CD4-positive, alpha-beta memory T cell (primary cell): Measurements from ENCODE around the gene NFKB1. TPM values are rescaled to one million over a fixed set of nuclear protein-coding genes. Genes with fewer than 3 reads are reported as not detected.

ENCODE experiments used
- CTCF ChIA-PET: fragments of 350-600 bp; sonication (Branson Sonifier 250); formaldehyde crosslinking; loops from one replicate; lab custom pipeline; 2021; ENCODE audit warnings: inconsistent platforms; ENCODE audit not compliant: partially characterized antibody; lab: Charles Lee
- POLR2A ChIA-PET: fragments of 350-600 bp; sonication (Branson Sonifier 250); formaldehyde crosslinking; loops from one replicate; lab custom pipeline; 2021; ENCODE audit not compliant: partially characterized antibody; lab: Charles Lee
- DNase-seq, 5 donors: peaks; one replicate each; pipeline versions ENCODE4 v3.0.0 to v3.0.0-alpha.2; 2020 to 2022; ENCODE audit warnings: mixed read lengths in 1 of 5
- H3K27ac ChIP-seq: one replicate; pipeline ENCODE4 v1.7.0; 2013; ENCODE audit warnings: low read depth, low read length
- H3K27me3 ChIP-seq: 2 replicates; pipeline ENCODE4 v1.7.0; 2013; ENCODE audit warnings: mild to moderate bottlenecking, low read length, moderate library complexity; ENCODE audit not compliant: insufficient read depth
- H3K36me3 ChIP-seq: 2 replicates; pipeline ENCODE4 v1.7.0; 2013; ENCODE audit warnings: mild to moderate bottlenecking, low read length, moderate library complexity; ENCODE audit not compliant: insufficient read depth
- H3K4me1 ChIP-seq: 2 replicates; pipeline ENCODE4 v1.7.0; 2013; ENCODE audit warnings: mild to moderate bottlenecking, low read length, moderate library complexity; ENCODE audit not compliant: insufficient read depth
- H3K4me3 ChIP-seq, 2 donors: one replicate each; pipeline ENCODE4 v1.7.0; 2013; ENCODE audit warnings: low read length in 2 of 2, mild to moderate bottlenecking in 1 of 2
- H3K9me3 ChIP-seq, 2 donors: one replicate each; pipeline ENCODE4 v1.7.0; 2013; ENCODE audit warnings: low read length in 2 of 2, control low read depth in 1 of 2; ENCODE audit not compliant: control insufficient read depth in 1 of 2
- H3K27ac Mint-ChIP-seq, 7 donors: one replicate each; pipeline ENCODE4 v1.8.0; 2020 to 2021; ENCODE audit warnings: mixed read lengths in 7 of 7, mild to moderate bottlenecking in 6 of 7, inconsistent platforms in 3 of 7, moderate library complexity in 3 of 7
- H3K27me3 Mint-ChIP-seq, 2 donors: one replicate each; pipeline ENCODE4 v1.8.0; 2020 to 2021; ENCODE audit warnings: mixed read lengths in 2 of 2
- H3K36me3 Mint-ChIP-seq, 2 donors: one replicate each; pipeline ENCODE4 v1.8.0; 2020 to 2021; ENCODE audit warnings: mixed read lengths in 2 of 2, inconsistent platforms in 1 of 2, mild to moderate bottlenecking in 1 of 2
- H3K4me1 Mint-ChIP-seq, 4 donors: one replicate each; pipeline ENCODE4 v1.8.0; 2020 to 2021; ENCODE audit warnings: mixed read lengths in 4 of 4, mild to moderate bottlenecking in 1 of 4
- H3K4me3 Mint-ChIP-seq, 8 donors: one replicate each; pipeline ENCODE4 v1.8.0; 2020 to 2021; ENCODE audit warnings: mixed read lengths in 8 of 8, mild to moderate bottlenecking in 7 of 8, moderate library complexity in 6 of 8, inconsistent platforms in 3 of 8
- H3K9me3 Mint-ChIP-seq, 8 donors: one replicate each; pipeline ENCODE4 v1.8.0; 2020 to 2021; ENCODE audit warnings: mixed read lengths in 8 of 8, mild to moderate bottlenecking in 5 of 8, inconsistent platforms in 3 of 8, moderate library complexity in 1 of 8
- intact Hi-C: fragments of 100-400 bp; cut with micrococcal nuclease; formaldehyde crosslinking; loops from one replicate; pipeline ENCODE4 v1.15.1; 2023
- polyA plus RNA-seq, 2 donors: library from polyadenylated mRNA; unstranded; fragments of 300-500 nt; fragmentation: Illumina TruSeq; gene quantifications; one replicate each; pipeline ENCODE4 v1.2.3, GENCODE V29; 2021
- total RNA-seq, 2 experiments: library from RNA; stranded (reverse); gene quantifications; one replicate each; pipeline ENCODE4 v1.2.3, GENCODE V29; 2021

NFKB1 gene
- total and polyA plus RNA-seq, 4 experiments from 2014 or later = 16.6 to 84.9 (median 70.9) TPM

DNA sequence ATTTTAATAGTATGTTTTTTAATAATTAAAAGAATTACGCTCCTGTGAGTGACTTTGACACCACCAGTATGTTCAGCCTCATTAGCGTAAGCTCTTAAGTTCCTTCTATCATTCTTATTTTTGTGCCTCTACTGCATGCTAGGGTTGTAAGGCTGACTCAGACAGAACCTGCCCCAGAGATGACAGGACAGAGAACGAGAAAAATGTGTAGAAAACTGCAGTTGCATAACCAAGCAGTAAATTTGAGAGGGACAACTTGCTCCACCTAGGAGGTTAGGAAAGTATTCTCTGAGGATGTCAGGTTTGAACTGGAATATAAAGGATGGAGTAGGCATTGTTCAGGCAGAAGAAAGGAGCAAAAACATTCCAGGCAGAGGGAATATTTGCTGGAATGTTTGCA is 98.7 kb downstream of the NFKB1 start:
- intact Hi-C loops = no loop called here
- Histone ChIP-seq H3K4me1 (peaks cover 66% of the 10 kb centered on the region), H3K27ac (peak overlapping the region; percentile 10), H3K27me3 (no peaks in the 10 kb centered on the region), H3K4me3 (no peak overlapping the region), H3K36me3 (peaks cover 40% of the 10 kb centered on the region), H3K9me3 (no peaks in the 10 kb centered on the region)
- ChIA-PET CTCF (interaction anchor here (0.8 to 2.9 kb wide), 4 partner anchors 13 to 409 kb away, joined by 3 to 22 read pairs (median 3); no protein-coding TSS in a partner anchor), POLR2A (interaction anchor here (1.3 to 5.9 kb wide), 4 partner anchors 13 to 229 kb away, joined by 3 to 35 read pairs (median 4); partner anchors contain the start of gene UBE2D3)
- Mint-ChIP-seq H3K36me3 (peaks cover 77 to 81% of the 10 kb centered on the region in 2 donors), H3K4me3 (no peak overlapping the region), H3K9me3 (no peaks in the 10 kb centered on the region), H3K27me3 (no peaks in the 10 kb centered on the region), H3K4me1 (peaks cover 52 to 87% (median 68%) of the 10 kb centered on the region in 4 donors), H3K27ac (peak overlapping the region in 5 of 7 donors; percentile 31 to 91 (median 84))
- DNase-seq = no peak

DNA sequence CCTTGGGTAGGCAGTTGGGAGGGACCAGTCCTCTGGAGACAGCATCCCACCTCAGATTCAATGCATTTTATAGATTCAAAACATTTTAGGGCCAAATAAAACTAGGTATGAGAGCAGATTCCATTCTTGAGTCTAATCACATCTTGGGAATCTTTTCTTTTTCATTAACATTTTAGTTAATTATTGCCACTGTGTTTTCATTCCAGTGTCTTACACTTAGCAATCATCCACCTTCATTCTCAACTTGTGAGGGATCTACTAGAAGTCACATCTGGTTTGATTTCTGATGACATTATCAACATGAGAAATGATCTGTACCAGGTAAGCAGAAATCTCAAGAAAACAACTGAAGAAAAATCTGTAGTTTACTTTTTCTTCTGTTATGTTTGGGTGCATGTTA is 99.5 kb downstream of the NFKB1 start:
- H3K4me3 Mint-ChIP-seq = no peak overlapping the region
- intact Hi-C loops = no loop called here
- no peaks in the 10 kb centered on the region for H3K9me3 Mint-ChIP-seq
- Histone ChIP-seq H3K4me1 (peaks cover 69% of the 10 kb centered on the region), H3K27ac (no peak overlapping the region), H3K9me3 (no peaks in the 10 kb centered on the region), H3K27me3 (no peaks in the 10 kb centered on the region), H3K4me3 (no peak overlapping the region), H3K36me3 (peaks cover 35% of the 10 kb centered on the region)
- no peak for DNase-seq
- ChIA-PET CTCF (interaction anchor here (2.9 kb wide), 1 partner anchor 12 kb away, joined by 22 read pairs; no protein-coding TSS in a partner anchor), POLR2A (interaction anchor here (5.9 kb wide), 1 partner anchor 12 kb away, joined by 35 read pairs; no protein-coding TSS in a partner anchor)
- H3K36me3 Mint-ChIP-seq = peaks cover 75 to 82% of the 10 kb centered on the region in 2 donors
- H3K27me3 Mint-ChIP-seq = no peaks in the 10 kb centered on the region
- H3K4me1 Mint-ChIP-seq = peaks cover 52 to 88% (median 69%) of the 10 kb centered on the region in 4 donors
- H3K27ac Mint-ChIP-seq = peak overlapping the region in 5 of 7 donors; percentile 51 to 91 (median 61)

DNA sequence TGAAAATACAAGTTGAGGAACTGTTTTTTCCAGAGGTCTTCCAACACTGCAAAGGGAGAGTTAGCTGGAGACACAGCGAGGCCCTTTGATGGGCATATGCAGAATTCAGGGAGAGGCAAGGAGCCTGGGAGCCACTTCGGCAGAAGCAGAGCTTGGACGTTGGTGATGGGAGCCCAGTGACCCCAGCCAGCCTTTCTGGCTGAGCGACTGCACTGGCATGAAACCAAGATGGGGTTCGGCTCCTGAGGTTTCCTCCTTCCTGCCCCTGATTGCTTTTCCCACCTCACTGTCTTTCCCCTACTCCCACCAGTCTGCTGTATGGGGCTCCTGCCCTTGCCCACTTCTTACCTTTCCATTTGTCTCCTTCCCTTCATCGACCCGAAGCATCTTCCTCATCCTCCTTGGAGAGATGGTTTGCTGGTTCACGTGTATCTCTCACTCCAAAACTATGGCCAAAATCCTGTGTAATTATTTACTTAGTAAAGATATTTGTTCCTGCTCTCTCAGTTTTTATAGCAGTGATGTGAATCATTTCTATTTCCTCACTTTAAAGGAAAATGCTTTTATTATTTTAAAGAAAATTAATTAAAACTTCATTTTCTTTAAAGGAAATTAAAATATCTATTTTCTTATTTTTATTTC is 100.5 kb downstream of the NFKB1 start:
- Mint-ChIP-seq H3K27ac (peak overlapping the region in 3 of 7 donors; percentile 47 to 85 (median 68)), H3K9me3 (no peaks in the 10 kb centered on the region), H3K36me3 (peaks cover 72 to 79% of the 10 kb centered on the region in 2 donors), H3K4me3 (no peak overlapping the region), H3K27me3 (no peaks in the 10 kb centered on the region), H3K4me1 (peaks cover 44 to 84% (median 65%) of the 10 kb centered on the region in 4 donors)
- Histone ChIP-seq H3K4me3 (no peak overlapping the region), H3K4me1 (peaks cover 59% of the 10 kb centered on the region), H3K36me3 (peaks cover 32% of the 10 kb centered on the region), H3K27ac (no peak overlapping the region), H3K27me3 (no peaks in the 10 kb centered on the region), H3K9me3 (no peaks in the 10 kb centered on the region)
- CTCF ChIA-PET = interaction anchor here (1.2 kb wide), 1 partner anchor 11 kb away, joined by 3 read pairs; no protein-coding TSS in a partner anchor
- no peak for DNase-seq
- POLR2A ChIA-PET = interaction anchor here (0.6 to 0.7 kb wide), 2 partner anchors 120 to 266 kb away, joined by 3 read pairs; no protein-coding TSS in a partner anchor
- intact Hi-C loops = no loop called here

DNA sequence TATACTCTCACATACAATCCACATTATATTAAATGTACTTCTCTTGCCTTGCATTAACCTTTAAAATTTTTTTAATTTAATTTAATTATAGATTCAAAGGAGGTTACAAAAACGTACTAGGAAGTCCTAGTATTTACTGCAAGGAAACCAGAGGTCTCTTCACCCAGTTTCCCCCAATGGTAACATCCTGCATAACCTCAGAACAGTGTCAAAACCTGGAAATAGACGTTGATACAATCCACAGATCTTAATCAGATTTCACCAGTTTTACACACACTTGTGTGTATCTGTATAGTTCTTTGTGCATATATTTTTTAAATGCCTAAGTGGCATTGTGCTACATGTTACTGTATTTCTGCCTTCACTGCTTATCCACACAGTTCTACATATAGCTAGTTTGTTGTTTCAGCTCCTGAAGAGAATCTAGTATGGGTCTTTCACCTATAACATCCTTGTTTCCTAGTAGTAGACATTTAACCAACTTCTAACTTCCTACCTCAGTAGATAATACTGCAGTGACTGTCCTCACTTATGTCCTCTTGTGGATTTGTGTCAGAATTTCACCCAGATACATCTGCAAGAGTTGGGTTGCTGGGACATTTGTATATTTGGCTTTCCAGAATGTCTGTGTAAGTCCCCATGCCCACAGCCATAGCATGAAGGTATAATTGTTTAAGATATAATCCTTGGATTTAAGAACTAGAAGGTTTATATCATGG is 103.2 kb downstream of the NFKB1 start:
- ChIA-PET POLR2A (interaction anchor here (1.0 to 1.1 kb wide), 2 partner anchors 13 to 101 kb away, joined by 3 read pairs; no protein-coding TSS in a partner anchor), CTCF (interaction anchor here (1.3 to 1.7 kb wide), 2 partner anchors 28 to 104 kb away, joined by 3 to 6 read pairs; no protein-coding TSS in a partner anchor)
- Mint-ChIP-seq H3K9me3 (no peaks in the 10 kb centered on the region), H3K27me3 (no peaks in the 10 kb centered on the region), H3K4me3 (peak overlapping the region in 2 of 8 donors; percentile 3 to 38), H3K4me1 (peaks cover 30 to 84% (median 59%) of the 10 kb centered on the region in 4 donors), H3K36me3 (peaks cover 78 to 81% of the 10 kb centered on the region in 2 donors), H3K27ac (peak overlapping the region in 3 of 7 donors; percentile 10 to 64 (median 33))
- no peak for DNase-seq
- no peak overlapping the region for H3K27ac ChIP-seq
- H3K4me1 ChIP-seq = peaks cover 56% of the 10 kb centered on the region
- peaks cover 48% of the 10 kb centered on the region for H3K36me3 ChIP-seq
- intact Hi-C loops = no loop called here
- no peak overlapping the region for H3K4me3 ChIP-seq
- no peaks in the 10 kb centered on the region for H3K9me3 ChIP-seq
- no peaks in the 10 kb centered on the region for H3K27me3 ChIP-seq

DNA sequence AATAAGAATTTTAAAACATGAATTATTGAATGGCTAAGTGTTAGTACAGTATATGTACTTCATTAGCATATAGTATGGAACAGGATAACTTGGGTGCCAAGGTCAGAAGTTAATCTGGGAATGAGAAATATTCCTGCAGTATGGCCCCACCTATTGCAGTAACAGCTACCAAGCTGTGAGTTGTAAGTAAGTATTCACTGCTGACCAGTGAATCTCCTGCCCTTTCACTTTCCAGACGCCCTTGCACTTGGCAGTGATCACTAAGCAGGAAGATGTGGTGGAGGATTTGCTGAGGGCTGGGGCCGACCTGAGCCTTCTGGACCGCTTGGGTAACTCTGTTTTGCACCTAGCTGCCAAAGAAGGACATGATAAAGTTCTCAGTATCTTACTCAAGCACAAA is 105.1 kb downstream of the NFKB1 start:
- Histone ChIP-seq H3K9me3 (no peaks in the 10 kb centered on the region), H3K27me3 (no peaks in the 10 kb centered on the region), H3K4me3 (no peak overlapping the region), H3K36me3 (peaks cover 40% of the 10 kb centered on the region), H3K27ac (no peak overlapping the region), H3K4me1 (peaks cover 57% of the 10 kb centered on the region)
- Mint-ChIP-seq H3K4me1 (peaks cover 30 to 84% (median 58%) of the 10 kb centered on the region in 4 donors), H3K4me3 (no peak overlapping the region), H3K27me3 (no peaks in the 10 kb centered on the region), H3K36me3 (peaks cover 78 to 82% of the 10 kb centered on the region in 2 donors), H3K9me3 (peaks cover 0 to 2% (median 0%) of the 10 kb centered on the region in 8 donors), H3K27ac (peak overlapping the region in 5 of 7 donors; percentile 7 to 94 (median 36))
- CTCF ChIA-PET = interaction anchor here (1.2 to 1.7 kb wide), 2 partner anchors 9 to 106 kb away, joined by 3 to 6 read pairs; no protein-coding TSS in a partner anchor
- no peak for DNase-seq
- intact Hi-C loops = no loop called here
- POLR2A ChIA-PET = interaction anchor here (1.2 kb wide), 1 partner anchor 21 kb away, joined by 3 read pairs; no protein-coding TSS in a partner anchor

DNA sequence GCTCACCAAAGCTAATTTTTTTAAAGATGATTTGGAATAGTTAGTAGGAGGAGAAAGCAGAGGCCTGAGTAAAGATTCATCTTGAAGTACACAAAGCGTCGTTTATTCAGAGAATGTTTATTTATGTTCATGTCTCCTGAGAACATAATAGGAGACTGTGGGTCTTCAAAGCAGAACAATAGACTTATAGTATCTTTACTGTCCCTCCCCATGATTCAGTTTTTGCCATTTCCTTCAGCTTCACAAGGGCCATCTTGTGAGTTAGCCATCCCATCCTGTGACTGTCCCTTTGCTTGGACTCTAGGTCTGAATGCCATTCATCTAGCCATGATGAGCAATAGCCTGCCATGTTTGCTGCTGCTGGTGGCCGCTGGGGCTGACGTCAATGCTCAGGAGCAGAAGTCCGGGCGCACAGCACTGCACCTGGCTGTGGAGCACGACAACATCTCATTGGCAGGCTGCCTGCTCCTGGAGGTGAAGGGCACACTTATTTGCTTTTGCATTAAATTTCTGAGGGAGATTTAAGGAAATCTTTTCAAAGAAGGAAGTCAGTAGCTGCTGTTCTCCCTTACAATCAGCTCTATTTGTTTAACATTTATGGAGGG is 105.8 kb downstream of the NFKB1 start:
- POLR2A ChIA-PET = interaction anchor here (1.2 kb wide), 1 partner anchor 22 kb away, joined by 3 read pairs; no protein-coding TSS in a partner anchor
- no peaks in the 10 kb centered on the region for H3K9me3 ChIP-seq
- H3K27me3 ChIP-seq = no peaks in the 10 kb centered on the region
- Mint-ChIP-seq H3K4me3 (peak overlapping the region in 3 of 8 donors; percentile 15 to 54 (median 36)), H3K27ac (peak overlapping the region in 6 of 7 donors; percentile 22 to 94 (median 70)), H3K4me1 (peaks cover 37 to 84% (median 61%) of the 10 kb centered on the region in 4 donors), H3K9me3 (peaks cover 0 to 2% (median 0%) of the 10 kb centered on the region in 8 donors), H3K27me3 (no peaks in the 10 kb centered on the region), H3K36me3 (peaks cover 78 to 84% of the 10 kb centered on the region in 2 donors)
- intact Hi-C loops = no loop called here
- H3K36me3 ChIP-seq = peaks cover 42% of the 10 kb centered on the region
- H3K27ac ChIP-seq = no peak overlapping the region
- H3K4me1 ChIP-seq = peaks cover 64% of the 10 kb centered on the region
- DNase-seq = no peak
- CTCF ChIA-PET = no interaction called here
- no peak overlapping the region for H3K4me3 ChIP-seq
